MM.1S (cell line): ENCODE results near the gene CDIPT.

Source experiments
- DNase-seq: peaks from one replicate; pipeline ENCODE4 v3.0.0-alpha.2; 2015
- H2AFZ ChIP-seq: fragments of 300-600 bp; sonication (generic); 2 replicates; pipeline ENCODE4 v1.6.0; 2016; ENCODE audit warnings: antibody characterized with exemption, low read length
- H3F3A ChIP-seq: fragments of 300-600 bp; sonication (generic); 2 replicates; pipeline ENCODE4 v1.6.1; 2016; ENCODE audit warnings: mild to moderate bottlenecking, antibody characterized with exemption, low read length, moderate library complexity, mixed read lengths; ENCODE audit not compliant: insufficient read depth
- H3K27ac ChIP-seq: fragments of 300-600 bp; sonication (generic); 2 replicates; pipeline ENCODE4 v1.5.1; 2016; ENCODE audit warnings: mild to moderate bottlenecking, low read length
- H3K27me3 ChIP-seq: fragments of 300-600 bp; sonication (generic); replicated peaks from 2 replicates; pipeline ENCODE4 v1.6.0; 2016; ENCODE audit warnings: low read length; ENCODE audit not compliant: insufficient read depth
- H3K36me3 ChIP-seq: fragments of 300-600 bp; sonication (generic); replicated peaks from 2 replicates; pipeline ENCODE4 v1.6.1; 2016; ENCODE audit warnings: mild to moderate bottlenecking, low read length, mixed read lengths; ENCODE audit not compliant: insufficient read depth
- H3K4me1 ChIP-seq: fragments of 300-600 bp; sonication (generic); 2 replicates; pipeline ENCODE4 v1.6.1; 2016; ENCODE audit warnings: low read length, mixed read lengths
- H3K4me2 ChIP-seq: fragments of 300-600 bp; sonication (generic); 2 replicates; pipeline ENCODE4 v1.6.0; 2016; ENCODE audit warnings: low read depth, low read length
- H3K4me3 ChIP-seq: fragments of 300-600 bp; sonication (generic); 2 replicates; pipeline ENCODE4 v1.5.1; 2016; ENCODE audit warnings: low read length, mixed read lengths
- H3K79me2 ChIP-seq: fragments of 300-600 bp; sonication (generic); 2 replicates; pipeline ENCODE4 v1.6.1; 2016; ENCODE audit warnings: mixed run types, low read length, mixed read lengths
- H3K9ac ChIP-seq: fragments of 300-600 bp; sonication (generic); 2 replicates; pipeline ENCODE4 v1.6.1; 2016; ENCODE audit warnings: low read length, mixed read lengths
- H3K9me2 ChIP-seq: fragments of 300-600 bp; sonication (generic); replicated peaks from 2 replicates; pipeline ENCODE4 v1.6.1; 2016; ENCODE audit warnings: mild to moderate bottlenecking, low read length, mixed read lengths; ENCODE audit not compliant: insufficient read depth
- H3K9me3 ChIP-seq: fragments of 300-600 bp; sonication (generic); replicated peaks from 2 replicates; pipeline ENCODE4 v1.6.1; 2016; ENCODE audit warnings: mild to moderate bottlenecking, low read length, mixed read lengths; ENCODE audit not compliant: insufficient read depth
- H4K20me1 ChIP-seq: fragments of 300-600 bp; sonication (generic); 2 replicates; pipeline ENCODE4 v1.6.1; 2016; ENCODE audit warnings: mild to moderate bottlenecking, low read length, moderate library complexity, mixed read lengths; ENCODE audit not compliant: insufficient read depth
- EZH2 ChIP-seq: fragments of 300-600 bp; sonication (generic); optimal IDR thresholded peaks from 2 replicates; pipeline ENCODE3; 2017; ENCODE audit warnings: low read depth, mild to moderate bottlenecking, antibody characterized with exemption, low read length, mixed read lengths
- EZH2phosphoT487 ChIP-seq: fragments of 300-600 bp; sonication (generic); IDR thresholded peaks from 2 replicates; pipeline ENCODE4 v1.6.1; 2018; ENCODE audit warnings: antibody characterized with exemption, low read length
- TF ChIP-seq, protein P1 (sequence below): fragments of 300-600 bp; sonication (generic); IDR thresholded peaks from 2 replicates; pipeline ENCODE4 v1.5.1; 2016; ENCODE audit warnings: antibody characterized with exemption, low read length, mixed read lengths

The CDIPT gene

GRCh38 chr16:29815793-29816693 is 47.0 kb downstream of the CDIPT start, which contains the start of gene PAGR1:
Gene PAGR1 (plus strand): TSS chr16:29816152. CDS start chr16:29816526, 374 bp downstream.
- Histone ChIP-seq H3K27ac (peak within 1 kb of the TSS; percentile 87), H3K4me1 (peaks cover 27% of the 10 kb centered on the region), H3K4me3 (peak within 1 kb of the TSS; percentile 88), H2AFZ (peak within 1 kb of the TSS; percentile 73), H3K36me3 (no peaks in the 10 kb centered on the region), H3K79me2 (peaks cover 42% of the 10 kb centered on the region), H3K9me2 (no peaks in the 10 kb centered on the region), H3K9me3 (no peaks in the 10 kb centered on the region), H3K27me3 (no peaks in the 10 kb centered on the region), H3F3A (peaks cover 39% of the 10 kb centered on the region), H4K20me1 (no peaks in the 10 kb centered on the region), H3K4me2 (peak within 1 kb of the TSS; percentile 74), H3K9ac (peak within 1 kb of the TSS; percentile 88)
- TF ChIP-seq, protein P1, sequence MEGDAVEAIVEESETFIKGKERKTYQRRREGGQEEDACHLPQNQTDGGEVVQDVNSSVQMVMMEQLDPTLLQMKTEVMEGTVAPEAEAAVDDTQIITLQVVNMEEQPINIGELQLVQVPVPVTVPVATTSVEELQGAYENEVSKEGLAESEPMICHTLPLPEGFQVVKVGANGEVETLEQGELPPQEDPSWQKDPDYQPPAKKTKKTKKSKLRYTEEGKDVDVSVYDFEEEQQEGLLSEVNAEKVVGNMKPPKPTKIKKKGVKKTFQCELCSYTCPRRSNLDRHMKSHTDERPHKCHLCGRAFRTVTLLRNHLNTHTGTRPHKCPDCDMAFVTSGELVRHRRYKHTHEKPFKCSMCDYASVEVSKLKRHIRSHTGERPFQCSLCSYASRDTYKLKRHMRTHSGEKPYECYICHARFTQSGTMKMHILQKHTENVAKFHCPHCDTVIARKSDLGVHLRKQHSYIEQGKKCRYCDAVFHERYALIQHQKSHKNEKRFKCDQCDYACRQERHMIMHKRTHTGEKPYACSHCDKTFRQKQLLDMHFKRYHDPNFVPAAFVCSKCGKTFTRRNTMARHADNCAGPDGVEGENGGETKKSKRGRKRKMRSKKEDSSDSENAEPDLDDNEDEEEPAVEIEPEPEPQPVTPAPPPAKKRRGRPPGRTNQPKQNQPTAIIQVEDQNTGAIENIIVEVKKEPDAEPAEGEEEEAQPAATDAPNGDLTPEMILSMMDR = peak; percentile 83
- no peak for TF ChIP-seq EZH2
- peak; percentile 99 for DNase-seq

GRCh38 chr16:29815032-29815721 is 47.8 kb downstream of the CDIPT start:
- H3K4me3 ChIP-seq = peak overlapping the region; percentile 88
- DNase-seq = no peak
- peak overlapping the region; percentile 87; the same call in 1 of the 2 replicates for H3K27ac ChIP-seq
- no peaks in the 10 kb centered on the region for H3K9me3 ChIP-seq
- peak overlapping the region; percentile 88; the same call in 1 of the 2 replicates for H3K9ac ChIP-seq
- H3K36me3 ChIP-seq = no peaks in the 10 kb centered on the region
- no peaks in the 10 kb centered on the region for H3K27me3 ChIP-seq
- TF ChIP-seq EZH2 = no peak
- TF ChIP-seq, protein P1 = no peak
- TF ChIP-seq EZH2phosphoT487 = no peak
- H3K4me2 ChIP-seq = peak overlapping the region; percentile 74
- no peaks in the 10 kb centered on the region for H4K20me1 ChIP-seq
- H3K79me2 ChIP-seq = peaks cover 38% of the 10 kb centered on the region
- H2AFZ ChIP-seq = peak overlapping the region; percentile 53
- H3F3A ChIP-seq = peaks cover 39% of the 10 kb centered on the region
- H3K9me2 ChIP-seq = no peaks in the 10 kb centered on the region
- H3K4me1 ChIP-seq = peaks cover 34% of the 10 kb centered on the region

DNA sequence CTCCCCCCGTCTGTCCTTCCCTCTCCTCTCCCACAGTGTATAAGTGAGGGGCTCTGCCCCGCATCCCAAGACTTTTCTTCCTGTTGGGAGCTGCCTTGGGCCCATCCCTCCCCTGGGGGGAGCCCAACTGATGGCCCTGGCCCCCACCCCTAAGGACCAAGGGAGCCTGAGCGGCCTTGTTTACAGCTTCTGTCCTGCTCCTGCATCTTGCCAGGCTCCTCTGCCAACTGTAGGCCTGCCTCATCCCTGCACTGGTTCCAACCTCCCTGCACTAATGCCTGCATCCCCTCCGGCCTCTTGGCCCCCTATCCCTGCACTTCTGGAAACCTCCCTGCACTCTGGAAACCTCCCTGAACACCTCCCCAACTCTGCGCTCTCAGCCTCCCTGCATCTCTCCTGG is 48.4 kb downstream of the CDIPT start:
- Histone ChIP-seq H3K79me2 (peaks cover 42% of the 10 kb centered on the region), H3K9ac (no peak overlapping the region)

More for the DNA sequence above, 48.4 kb downstream of the CDIPT start:
- Histone ChIP-seq H3K4me3 (no peak overlapping the region), H3K27me3 (no peaks in the 10 kb centered on the region), H3K4me2 (no peak overlapping the region), H3K9me3 (no peaks in the 10 kb centered on the region), H3K27ac (no peak overlapping the region), H3K4me1 (peaks cover 35% of the 10 kb centered on the region), H3K36me3 (no peaks in the 10 kb centered on the region), H2AFZ (no peak overlapping the region), H3F3A (peaks cover 39% of the 10 kb centered on the region), H4K20me1 (no peaks in the 10 kb centered on the region), H3K9me2 (no peaks in the 10 kb centered on the region)
- DNase-seq = no peak
- TF ChIP-seq EZH2phosphoT487 (no peak), EZH2 (no peak)
- TF ChIP-seq, protein P1 = no peak
